HG03378 (cell line): Measurements from ENCODE around the gene CD1B.
"Not testable (repeated sequence)": the region's sequence is repeated elsewhere in the genome, so short reads cannot be mapped to it uniquely, and the experiment has no call there.

Source experiments
- ATAC-seq: cut with Tn5 transposase; IDR thresholded peaks from one replicate; pipeline ENCODE4 v1.9.1; 2021; ENCODE audit warnings: mild to moderate bottlenecking, moderate library complexity; ENCODE audit not compliant: unreplicated experiment

The CD1B gene

GRCh38 chr1:158329300-158329699 lies 2.0 kb downstream of the CD1B start:
- ATAC-seq = no peak

GRCh38 chr1:158328426-158328825 lies 2.9 kb downstream of the CD1B start:
- ATAC-seq = no peak

DNA sequence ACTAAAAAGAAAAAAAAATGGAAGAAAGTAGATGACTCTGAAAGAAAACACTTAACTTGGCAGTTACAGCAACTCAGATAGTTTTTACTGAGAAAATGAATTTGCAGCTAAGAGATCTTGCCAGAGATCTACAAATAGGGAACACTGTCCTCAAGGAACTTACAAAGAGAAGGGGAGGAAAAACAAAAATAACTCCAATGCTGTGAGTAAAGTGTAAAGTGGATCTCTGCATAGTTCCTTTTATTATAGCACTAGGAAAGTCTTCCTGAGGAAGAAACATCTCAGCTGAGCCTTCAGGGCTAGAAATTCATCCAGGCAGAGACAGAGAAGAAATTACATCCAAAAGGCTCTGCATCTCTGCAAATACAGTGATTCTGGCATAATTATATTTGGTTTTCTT lies 3.9 kb downstream of the CD1B start:
- no peak for ATAC-seq

- no peak for ATAC-seq
These were observed 6.9 kb downstream of the CD1B start for GRCh38 chr1:158324395-158324794.

GRCh38 chr1:158323866-158324265 lies 7.5 kb downstream of the CD1B start:
- ATAC-seq = no peak

DNA sequence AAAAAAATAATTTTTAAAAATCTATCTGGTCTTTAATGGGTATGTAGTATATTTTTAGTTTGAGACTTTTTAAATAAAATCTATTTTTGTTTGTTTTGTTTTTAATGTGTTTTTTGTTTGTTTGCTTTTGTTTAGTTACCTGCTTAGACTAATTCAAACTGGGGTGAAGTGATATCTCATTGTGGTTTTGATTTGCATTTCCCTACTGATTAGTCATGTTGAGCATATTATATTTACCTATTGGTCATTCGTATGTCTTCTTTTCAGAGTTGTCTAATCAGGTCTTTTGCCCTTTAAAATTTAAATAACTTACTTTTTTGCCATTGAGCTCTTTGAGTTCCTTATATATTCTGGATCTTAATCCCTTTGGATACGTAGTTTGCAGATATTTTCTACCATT lies 20.3 kb downstream of the CD1B start:
- ATAC-seq = no peak

- ATAC-seq = no peak
These were observed 20.7 kb downstream of the CD1B start for GRCh38 chr1:158310623-158311022.

DNA sequence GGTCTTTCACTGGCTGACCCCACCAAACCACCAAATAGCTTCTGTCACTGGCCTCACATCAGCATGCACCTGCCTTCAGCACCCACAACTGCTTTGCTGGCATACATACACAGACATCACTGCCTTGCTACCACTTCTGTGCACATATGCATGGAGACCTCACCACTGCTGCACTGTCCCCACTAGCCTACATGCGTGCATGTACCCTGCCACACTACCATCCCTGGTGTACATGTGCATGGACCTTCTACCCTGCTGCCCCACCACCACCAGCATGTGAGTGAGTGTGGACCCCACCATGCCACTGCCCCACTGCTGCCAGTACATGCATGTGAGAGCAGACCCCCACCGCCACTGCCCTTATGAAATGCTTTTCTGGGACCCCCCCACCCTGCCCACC lies 35.5 kb downstream of the CD1B start:
- ATAC-seq = no peak

GRCh38 chr1:158290321-158290844 lies 40.9 kb downstream of the CD1B start:
- no peak for ATAC-seq

DNA sequence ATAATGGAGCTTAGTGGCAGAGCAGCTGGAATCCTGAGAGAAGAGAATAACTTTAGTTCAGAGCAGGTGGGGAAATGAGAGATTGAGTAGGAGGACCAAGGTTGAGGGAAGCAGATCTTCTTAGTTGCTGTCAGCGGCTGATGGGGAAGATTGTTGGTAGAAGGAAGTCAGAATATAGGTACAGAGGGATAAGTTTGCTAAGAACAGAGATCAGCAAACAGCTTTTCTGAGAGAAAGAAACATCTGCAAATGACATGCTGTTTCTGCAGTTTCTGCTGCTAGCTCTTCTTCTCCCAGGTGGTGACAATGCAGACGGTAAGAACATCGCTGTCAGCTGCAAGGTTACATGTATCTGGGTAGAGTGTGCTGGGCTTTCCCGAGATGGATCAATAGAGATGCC lies 41.5 kb downstream of the CD1B start, which contains the start of gene CD1C:
Gene CD1C (plus strand): TSS at position 113 of the 400 bp plus-strand sequence. CDS start 142 bp downstream, at position 255.
- no peak for ATAC-seq

DNA sequence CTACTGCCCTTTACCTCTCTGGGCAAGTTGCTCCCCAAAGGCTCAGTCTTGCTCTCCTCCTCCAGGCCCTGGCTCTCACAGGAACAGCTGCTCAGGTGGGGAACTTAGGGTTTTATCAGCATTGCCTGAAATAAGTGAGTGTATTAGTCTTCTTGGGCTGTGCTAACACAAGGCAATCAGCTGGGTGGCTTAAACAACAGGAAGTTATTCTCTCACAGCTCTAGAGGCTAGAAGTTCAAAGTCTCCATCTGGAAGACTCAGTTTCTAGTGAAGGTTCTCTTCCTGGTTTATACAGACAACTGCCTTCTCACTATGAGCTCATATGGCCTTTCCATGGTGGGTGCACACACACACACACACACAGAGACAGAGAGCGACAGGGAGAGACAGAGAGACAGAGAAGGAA lies 44.4 kb downstream of the CD1B start:
- ATAC-seq = no peak

DNA sequence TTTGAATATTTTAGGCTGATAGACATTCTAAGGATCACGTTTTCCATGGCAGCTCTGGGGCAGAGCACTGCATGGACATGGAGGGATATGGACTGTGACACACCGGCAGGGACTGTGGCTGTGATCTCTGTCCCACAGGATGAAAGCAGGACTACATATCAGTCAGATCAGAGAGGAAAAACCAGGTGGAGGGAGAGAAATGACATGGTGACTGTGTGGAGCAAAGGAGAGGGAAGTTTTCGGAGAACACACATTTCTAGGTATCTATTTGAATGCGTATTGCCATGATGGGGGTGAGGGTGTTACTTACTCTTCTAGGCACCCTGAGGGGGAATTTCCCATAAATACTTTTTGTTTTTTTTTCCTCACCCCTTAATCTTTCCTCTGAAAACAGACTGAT lies 44.8 kb downstream of the CD1B start:
- ATAC-seq = no peak

DNA sequence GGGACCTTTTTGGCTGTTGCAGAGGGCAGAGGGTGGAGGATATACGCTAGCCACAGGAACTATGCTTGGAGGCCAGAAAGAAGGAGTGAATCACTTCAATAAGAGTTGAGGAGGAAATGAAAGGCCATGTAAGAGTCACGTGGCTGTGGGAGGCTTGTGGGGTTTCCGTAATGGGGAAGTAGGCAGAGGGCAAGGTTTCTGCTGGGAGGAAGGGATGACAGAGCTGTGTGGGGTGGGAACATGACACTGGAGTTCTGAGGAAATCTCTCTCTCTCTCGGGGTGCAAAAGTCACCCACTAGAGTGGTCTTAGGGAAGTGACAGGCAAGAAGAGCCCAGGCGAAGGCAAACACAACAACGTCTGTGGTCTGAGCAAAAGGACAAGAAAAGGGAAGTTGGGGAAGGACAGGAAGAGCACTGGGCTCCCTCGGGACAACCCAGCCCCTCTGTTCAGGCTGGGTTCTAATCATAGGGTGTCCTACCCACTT lies 45.5 kb downstream of the CD1B start:
- ATAC-seq = peak; percentile 76

DNA sequence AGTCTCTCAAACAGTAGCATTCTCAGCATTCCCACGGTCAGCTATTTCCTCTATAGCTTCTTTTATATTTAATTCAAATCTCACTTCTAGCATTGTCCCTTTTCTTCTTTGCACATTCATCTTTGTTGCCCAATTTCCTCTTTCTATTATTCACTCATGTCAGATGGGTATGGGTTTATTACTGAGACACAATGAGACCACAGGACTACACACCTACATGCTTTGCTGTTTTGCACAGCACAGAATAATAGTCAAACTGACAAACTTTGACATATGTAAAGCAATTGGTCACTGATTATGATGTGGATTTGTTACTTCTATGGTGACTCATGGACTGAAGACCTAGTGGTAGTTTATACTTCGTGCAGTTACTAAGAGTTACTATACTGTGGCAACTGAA lies 47.4 kb downstream of the CD1B start:
- peak; percentile 71 for ATAC-seq

DNA sequence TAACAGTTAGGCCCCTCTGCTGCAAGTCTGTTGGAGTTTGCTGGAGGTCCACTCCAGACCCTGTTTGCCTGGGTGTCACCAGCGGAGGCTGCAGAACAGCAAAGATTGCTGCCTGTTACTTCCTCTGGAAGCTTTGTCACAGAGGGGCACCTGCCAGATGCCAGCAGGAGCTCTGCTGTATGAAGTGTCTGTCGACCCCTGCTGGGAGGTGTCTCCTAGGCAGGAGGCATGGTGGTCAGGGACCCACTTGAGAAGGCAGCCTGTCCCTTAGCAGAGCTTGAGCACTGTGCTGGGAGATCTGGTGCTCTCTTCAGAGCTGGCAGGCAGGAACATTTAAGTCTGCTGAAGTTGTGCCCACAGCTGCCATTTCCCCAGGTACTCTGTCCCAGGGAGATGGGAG lies 48.9 kb downstream of the CD1B start:
- ATAC-seq = not testable (repeated sequence)
